ENCODE measurements around the gene TBATA.

- TF ChIP-seq TAF1 (IDR thresholded peaks at IDR 0.05; ENCODE audit: low read depth, low read length) (no peak), MAFK (IDR thresholded peaks at IDR 0.05; ENCODE audit: low read depth, low read length) (no peak)
These were observed 47.0 kb downstream of the TBATA start for GRCh38 chr10:70738006-70738760.

Measured in H1 (cell line).